Measurements from ENCODE around the gene SPATA2. TPM values are rescaled to one million over a fixed set of nuclear protein-coding genes. Genes with fewer than 3 reads are reported as not detected.

The SPATA2 gene
- total RNA-seq, 1 donor from 2014 or later, result 8.0 TPM

DNA sequence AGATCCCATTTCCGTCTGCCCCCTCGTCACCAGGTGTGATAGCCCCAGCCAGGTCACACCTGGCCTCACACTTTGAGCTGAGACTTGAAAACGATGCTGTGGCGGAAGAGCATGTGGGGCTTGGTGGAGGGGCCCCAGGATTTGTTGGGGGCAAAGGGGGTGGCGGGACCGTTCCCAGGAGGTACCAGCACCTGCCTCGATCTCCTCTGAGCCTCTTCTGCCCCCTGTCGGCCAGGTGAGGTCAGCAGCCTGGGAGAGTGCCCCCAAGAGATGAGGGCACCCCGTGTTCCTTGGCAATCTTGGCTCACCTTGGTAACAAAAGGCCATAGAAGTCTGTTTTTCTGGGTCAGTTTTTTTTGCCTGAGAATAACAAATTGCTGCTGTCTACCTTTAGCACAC is 25.4 kb downstream of the SPATA2 start:
- H3K27me3 Mint-ChIP-seq (ENCODE audit: low read depth), result no peaks in the 10 kb centered on the region
- TF ChIP-seq, protein P1, sequence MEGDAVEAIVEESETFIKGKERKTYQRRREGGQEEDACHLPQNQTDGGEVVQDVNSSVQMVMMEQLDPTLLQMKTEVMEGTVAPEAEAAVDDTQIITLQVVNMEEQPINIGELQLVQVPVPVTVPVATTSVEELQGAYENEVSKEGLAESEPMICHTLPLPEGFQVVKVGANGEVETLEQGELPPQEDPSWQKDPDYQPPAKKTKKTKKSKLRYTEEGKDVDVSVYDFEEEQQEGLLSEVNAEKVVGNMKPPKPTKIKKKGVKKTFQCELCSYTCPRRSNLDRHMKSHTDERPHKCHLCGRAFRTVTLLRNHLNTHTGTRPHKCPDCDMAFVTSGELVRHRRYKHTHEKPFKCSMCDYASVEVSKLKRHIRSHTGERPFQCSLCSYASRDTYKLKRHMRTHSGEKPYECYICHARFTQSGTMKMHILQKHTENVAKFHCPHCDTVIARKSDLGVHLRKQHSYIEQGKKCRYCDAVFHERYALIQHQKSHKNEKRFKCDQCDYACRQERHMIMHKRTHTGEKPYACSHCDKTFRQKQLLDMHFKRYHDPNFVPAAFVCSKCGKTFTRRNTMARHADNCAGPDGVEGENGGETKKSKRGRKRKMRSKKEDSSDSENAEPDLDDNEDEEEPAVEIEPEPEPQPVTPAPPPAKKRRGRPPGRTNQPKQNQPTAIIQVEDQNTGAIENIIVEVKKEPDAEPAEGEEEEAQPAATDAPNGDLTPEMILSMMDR (IDR thresholded peaks at IDR 0.05; ENCODE audit: unreplicated experiment), result no peak
- H3K27ac Mint-ChIP-seq, result no peak overlapping the region
- peaks cover 38% of the 10 kb centered on the region for H3K4me1 Mint-ChIP-seq
- H3K9me3 Mint-ChIP-seq, result no peaks in the 10 kb centered on the region
- DNase-seq (ENCODE audit: low spot score in 2 of 2, unreplicated experiment in 2 of 2), result no peak
- H3K4me3 Mint-ChIP-seq, result no peak overlapping the region
- peaks cover 11% of the 10 kb centered on the region for H3K36me3 Mint-ChIP-seq

- Mint-ChIP-seq H3K27me3 (ENCODE audit: low read depth) (no peaks in the 10 kb centered on the region), H3K36me3 (peaks cover 11% of the 10 kb centered on the region), H3K4me3 (no peak overlapping the region), H3K27ac (no peak overlapping the region), H3K4me1 (peaks cover 38% of the 10 kb centered on the region), H3K9me3 (no peaks in the 10 kb centered on the region)
- TF ChIP-seq, protein P1 (IDR thresholded peaks at IDR 0.05; ENCODE audit: unreplicated experiment), result no peak
- no peak for DNase-seq (ENCODE audit: low spot score in 2 of 2, unreplicated experiment in 2 of 2)
Observed at GRCh38 chr20:49889001-49889934, 26.1 kb downstream of the SPATA2 start.

GRCh38 chr20:49888212-49889000 is 26.9 kb downstream of the SPATA2 start:
- Mint-ChIP-seq H3K4me1 (peaks cover 35% of the 10 kb centered on the region), H3K36me3 (peaks cover 14% of the 10 kb centered on the region)

GRCh38 chr20:49887251-49888211 is 27.8 kb downstream of the SPATA2 start:
- Mint-ChIP-seq H3K9me3 (no peaks in the 10 kb centered on the region), H3K36me3 (peaks cover 15% of the 10 kb centered on the region), H3K27me3 (ENCODE audit: low read depth) (no peaks in the 10 kb centered on the region), H3K4me3 (no peak overlapping the region), H3K27ac (no peak overlapping the region), H3K4me1 (peaks cover 30% of the 10 kb centered on the region)
- DNase-seq (ENCODE audit: low spot score in 2 of 2, unreplicated experiment in 2 of 2), result no peak
- TF ChIP-seq, protein P1 (IDR thresholded peaks at IDR 0.05; ENCODE audit: unreplicated experiment), result no peak

More at GRCh38 chr20:49888212-49889000, 26.9 kb downstream of the SPATA2 start:
- TF ChIP-seq, protein P1 (IDR thresholded peaks at IDR 0.05; ENCODE audit: unreplicated experiment), result peak; percentile 73
- Mint-ChIP-seq H3K27ac (no peak overlapping the region), H3K27me3 (ENCODE audit: low read depth) (no peaks in the 10 kb centered on the region), H3K4me3 (no peak overlapping the region), H3K9me3 (no peaks in the 10 kb centered on the region)
- DNase-seq (ENCODE audit: low spot score in 2 of 2, unreplicated experiment in 2 of 2), result peak in 1 of 2 experiments; percentile 77
